NCI-H526 treated with DMSO at 0.1 percent for 48 hours (cell line): ENCODE data around the gene ITGAL.
"Not testable (repeated sequence)": the region's sequence is repeated elsewhere in the genome, so short reads cannot be mapped to it uniquely, and the experiment has no call there.

Source experiments
- DNase-seq: peaks from one replicate; lab custom pipeline; 2025; lab: John Stamatoyannopoulos, UW

Gene ITGAL

DNA sequence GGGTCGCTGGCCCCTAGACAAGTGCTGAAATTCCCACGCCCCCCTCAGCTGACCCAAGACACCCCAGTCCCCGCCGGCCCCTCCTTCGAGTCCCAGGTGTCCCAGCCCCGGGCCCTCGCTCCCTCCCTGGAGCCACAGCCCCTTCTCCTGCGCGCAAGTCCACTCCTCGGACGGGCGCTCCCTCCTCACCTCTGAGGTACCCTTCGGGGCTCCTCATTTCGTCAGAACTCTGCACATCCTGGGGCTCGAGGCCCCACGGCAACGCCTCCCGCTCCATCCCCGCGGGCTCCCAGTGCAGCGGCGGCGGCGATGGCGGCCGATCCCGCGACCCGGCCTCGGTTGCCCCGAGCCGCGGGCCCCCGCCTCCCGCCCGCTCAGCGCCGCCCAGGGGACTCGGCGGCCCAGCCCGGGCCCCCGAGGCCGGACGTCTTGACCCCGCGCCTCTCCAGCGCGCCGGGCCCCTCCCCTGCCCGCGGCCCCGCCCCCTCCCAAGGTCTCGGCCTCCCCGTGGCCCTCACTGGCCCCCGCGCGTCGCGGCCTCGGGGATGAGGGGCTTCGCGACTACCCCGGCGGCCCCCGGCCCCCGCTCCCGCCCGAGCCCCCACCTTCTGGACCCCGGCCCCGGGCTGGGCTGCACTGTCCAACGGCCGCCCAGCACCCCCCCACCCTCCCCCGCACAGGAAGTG lies 53.7 kb downstream of the ITGAL start, which contains the start of gene ZNF768:
Gene ZNF768, minus strand, starts transcription at position 430 of the 686 bp plus-strand sequence. Its CDS starts 153 bp downstream, at position 277.
- DNase-seq: no peak

DNA sequence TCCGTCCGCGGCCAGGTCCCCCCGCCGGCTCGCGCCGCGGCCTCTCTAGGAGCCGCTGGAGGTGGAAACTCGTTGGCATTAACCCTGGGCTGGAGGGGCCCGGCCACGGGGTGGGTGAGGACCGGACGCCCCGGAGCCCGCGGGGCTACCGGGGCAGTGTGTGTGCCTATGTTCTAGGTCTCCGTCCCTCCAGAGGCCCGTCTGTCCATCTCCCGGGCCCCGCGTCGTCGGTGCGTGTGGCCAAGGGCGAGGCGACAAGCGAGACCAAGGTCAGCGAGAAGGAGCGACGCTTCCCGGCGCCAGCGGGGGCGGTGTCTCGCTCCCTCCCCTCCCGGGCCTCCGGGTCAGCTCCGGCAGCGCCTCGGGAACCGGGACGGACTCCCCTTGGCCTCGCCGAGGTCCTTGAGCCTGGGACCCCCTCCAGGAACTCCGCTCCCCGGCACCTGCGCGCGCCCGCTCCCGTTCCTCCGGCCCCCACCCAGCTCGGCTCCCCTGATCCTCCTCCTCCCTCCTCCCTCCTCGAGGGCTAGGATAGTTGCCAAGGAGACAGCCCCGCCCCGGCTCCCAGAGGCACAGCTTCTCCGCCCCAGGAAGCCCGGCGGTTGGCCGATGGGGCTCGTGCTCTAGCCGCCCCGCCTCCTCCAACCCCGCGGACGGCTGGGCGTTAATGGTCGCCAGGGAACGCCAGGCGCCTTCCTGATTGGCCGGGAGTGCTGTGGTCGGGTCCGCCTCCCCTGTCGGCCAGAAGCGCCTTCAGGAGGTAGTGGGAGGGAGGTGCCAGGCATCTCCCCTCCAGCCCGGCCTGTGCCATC lies 54.5 kb downstream of the ITGAL start:
- DNase-seq: peak; percentile 94

DNA sequence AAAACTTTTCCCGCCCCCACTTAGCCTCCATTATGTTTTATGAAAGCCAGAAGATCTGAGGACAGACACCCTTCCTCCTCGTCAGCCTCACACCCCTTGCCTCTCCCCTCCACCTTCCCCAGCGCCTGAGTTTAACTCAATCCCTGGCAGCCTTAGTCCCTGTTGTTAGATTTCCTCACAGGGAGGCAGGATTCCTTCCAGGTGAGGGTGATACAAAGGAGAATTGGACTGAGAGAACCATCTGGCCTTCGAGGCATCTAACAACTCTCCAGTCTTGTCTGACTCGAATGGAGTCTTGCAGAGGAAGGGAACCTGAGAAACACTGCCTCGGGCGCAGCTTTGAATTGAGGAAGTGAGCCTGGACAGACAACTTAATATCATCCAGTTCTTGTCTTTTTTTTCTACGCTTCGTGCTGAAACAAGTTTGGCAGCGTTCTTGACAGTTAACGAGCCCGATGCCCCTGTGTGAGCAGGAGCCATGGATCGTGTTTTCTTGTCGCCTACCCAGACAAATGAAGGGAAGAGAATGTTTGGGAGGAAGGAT lies 55.2 kb downstream of the ITGAL start:
- peak; percentile 50 for DNase-seq

DNA sequence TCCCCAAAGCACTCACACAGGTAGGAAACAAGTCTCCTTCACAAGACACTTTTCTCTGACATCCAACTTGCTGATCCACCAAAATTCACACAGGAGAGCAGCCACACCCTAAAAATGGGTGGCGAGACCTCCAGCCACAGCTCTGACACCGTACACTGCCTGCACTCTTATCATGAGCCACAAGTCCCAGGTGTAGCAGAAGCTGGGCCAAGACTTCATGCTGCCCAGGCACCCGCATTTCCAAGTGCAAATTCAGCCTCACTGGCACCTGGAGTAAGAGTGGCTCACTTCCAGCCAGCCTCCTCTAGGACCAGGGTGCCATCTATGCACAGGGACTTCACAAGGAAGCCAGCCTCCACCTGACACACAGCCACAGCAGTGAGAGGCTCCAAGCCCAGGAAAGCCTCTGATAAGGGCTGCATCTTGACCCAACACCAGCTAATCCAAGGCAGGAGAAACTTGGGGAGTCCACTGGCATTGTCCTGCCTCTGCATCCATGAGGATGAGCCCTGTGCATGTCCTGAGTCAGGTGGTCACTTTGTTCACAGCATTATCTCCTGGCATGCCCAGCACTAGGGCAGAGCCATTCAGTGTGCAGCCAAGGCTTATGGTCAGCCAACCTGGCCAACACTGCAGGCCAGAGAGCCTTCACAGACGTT lies 56.4 kb downstream of the ITGAL start:
- DNase-seq: no peak

DNA sequence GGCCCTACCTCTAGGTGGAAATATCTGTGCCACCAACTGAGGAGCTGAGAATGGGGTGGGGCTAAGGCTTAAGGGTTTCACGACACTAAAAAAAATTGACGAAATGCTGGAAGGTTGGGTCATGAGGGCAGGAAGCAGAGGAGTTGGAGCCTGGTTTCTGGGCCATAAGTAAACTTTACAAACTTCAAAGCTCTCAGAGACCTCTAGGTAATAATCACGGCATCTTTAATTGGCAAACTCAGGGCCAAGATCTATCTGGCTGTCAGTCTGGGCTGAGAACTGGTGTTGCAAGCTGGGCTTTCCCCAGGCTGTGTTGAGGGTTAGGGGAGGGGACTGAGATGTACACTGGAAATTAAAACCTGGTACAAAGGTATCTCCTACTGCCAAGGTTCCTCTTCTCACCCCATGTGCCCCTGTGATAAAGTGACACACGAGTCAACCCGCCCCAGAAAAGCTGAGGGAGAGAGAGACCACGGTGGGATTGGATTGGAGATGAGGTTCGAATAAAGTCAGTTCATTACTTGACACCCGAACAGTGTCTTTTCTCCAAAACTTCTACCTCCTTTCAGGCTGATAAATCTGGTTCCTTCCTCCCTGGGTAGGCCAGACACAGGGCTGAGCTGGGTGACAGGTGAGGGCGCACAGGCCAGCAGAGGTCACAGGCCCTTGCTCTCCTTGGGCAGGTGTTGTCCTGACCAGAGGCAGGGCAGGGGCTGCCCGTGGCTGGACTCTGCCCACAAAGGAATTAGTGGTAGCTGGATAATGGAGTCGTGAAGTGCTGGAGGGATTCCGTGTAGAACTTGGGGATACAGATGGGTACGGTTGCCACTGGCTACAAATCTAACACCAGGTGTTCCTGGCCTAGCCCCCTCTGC lies 57.9 kb downstream of the ITGAL start:
- DNase-seq: no peak

DNA sequence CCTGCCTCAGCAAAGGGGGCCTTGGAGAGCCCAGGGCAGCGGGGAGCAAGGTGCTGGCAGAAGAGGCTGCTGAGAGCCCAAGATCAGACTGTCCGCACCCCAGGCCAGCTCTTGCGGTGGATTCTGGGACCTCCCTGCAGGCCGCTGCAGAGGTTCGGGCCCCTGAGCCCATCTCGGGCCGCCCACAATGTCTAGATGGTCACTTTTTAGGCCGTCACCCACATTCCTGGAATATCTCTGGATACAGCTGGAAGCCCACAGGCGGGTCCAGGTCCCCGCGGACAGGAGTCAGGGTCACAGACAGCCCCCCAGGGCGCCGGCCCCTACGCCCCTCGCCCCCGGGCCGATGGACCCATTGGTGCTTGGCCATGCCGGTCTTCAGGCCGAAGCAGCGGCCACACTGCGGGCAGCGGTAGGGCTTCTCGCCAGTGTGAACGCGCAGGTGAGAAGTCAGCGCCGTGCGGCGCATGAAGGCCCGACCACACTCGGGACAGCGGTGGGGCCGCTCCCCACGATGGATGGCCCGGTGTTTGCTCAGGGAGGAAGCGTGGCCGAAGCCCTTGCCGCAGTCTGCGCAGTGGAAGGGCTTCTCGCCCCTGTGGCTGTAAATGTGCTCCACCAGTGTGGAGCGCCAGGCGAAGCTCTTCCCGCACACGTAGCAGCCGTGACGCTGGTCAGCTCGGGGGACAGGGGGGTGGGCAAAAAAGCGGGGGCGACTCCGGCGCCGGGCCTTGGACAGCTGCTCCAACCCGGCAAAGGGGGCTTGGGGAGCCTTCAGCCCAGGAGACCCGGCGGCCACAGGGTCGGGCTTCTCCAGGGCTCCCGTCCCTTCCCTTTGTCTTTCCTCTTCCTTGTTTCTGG lies 60.0 kb downstream of the ITGAL start:
- DNase-seq: no peak

DNA sequence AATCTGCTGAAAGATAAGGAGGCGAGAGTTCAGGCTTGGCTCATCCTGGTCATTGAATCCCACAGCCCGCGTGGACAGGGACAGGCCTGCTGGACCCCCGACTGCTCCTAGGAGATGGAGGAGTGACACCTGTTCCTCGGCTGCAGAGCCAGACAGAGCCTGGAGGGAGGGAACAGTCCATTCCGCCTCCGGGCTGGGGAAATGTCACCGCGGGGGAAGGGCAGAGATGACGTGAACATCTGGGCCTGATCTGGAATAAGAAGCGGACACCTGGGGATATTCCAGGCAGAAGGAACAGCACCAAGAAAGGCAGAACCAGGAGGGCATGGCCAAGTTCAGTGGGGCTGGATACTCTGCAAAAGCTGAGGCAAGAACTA lies 60.6 kb downstream of the ITGAL start:
- DNase-seq: no peak

DNA sequence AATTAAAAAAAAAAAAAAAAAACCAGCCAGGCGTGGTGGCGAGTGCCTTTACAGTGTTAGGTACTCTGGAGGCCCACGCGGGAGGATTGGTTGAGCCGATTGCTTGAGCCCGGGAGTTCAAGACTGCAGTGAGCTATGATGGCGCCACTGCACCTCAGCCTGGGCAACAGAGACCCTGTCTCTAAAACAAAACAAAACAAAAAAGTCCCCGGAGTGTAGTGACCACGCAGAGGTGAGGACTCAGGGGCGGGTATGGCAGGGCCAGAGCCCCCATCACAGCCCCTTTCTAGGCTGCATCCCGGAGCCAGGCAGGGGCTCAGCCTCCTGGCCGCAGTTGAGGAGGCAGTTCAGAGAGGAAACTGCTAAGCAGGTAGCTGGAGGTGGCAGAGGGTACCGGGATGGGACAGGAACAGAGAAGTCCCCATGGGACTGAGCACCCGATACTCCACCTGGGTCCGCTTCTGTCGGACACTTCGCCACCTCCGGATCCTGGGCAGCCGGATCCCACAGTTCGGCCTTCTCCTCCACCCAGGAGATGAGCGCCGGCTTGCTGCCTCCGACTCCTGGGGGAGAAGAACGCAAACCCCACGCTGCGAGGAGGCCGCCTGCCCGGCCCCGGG lies 61.3 kb downstream of the ITGAL start:
- no peak for DNase-seq

DNA sequence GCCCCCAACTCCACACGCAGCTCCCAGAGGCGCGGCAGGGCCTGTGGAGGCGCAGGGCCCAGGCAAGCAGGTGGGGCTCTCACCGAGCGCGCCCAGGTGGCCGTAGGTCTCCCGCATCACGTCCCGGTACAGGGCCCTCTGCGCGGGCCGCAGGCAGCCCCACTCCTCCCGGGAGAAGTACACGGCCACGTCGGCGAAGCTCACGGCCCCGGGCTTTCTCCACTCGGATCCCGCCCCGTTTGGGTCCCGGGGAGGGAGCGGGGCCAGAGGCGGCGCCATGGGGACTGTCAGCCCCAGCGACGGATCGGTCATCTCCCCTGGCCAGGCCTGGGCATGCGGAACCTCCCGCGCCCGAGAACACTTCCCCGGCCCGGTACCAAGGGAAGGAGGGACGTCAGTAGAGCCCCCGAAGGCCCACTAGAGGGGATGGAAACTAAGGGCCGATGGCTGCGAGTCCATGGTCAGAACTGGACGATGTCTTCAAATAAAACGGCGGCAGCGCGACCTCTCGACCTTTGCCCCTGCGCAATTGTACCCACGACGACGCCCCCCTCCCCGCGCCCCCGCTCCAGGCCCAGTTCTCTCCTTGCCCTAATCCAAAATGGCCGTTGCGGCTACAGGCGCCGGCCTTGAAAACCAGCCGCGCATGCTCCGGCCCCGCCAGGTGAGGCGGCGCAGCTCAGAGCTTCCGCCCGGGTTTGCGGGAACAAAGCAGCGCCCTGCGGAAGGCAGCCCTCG lies 62.0 kb downstream of the ITGAL start, which contains the start of gene ZNF747:
Gene ZNF747, minus strand, starts transcription at position 491 of the 738 bp plus-strand sequence. Its CDS starts 179 bp downstream, at position 312.
- DNase-seq: peak; percentile 73

DNA sequence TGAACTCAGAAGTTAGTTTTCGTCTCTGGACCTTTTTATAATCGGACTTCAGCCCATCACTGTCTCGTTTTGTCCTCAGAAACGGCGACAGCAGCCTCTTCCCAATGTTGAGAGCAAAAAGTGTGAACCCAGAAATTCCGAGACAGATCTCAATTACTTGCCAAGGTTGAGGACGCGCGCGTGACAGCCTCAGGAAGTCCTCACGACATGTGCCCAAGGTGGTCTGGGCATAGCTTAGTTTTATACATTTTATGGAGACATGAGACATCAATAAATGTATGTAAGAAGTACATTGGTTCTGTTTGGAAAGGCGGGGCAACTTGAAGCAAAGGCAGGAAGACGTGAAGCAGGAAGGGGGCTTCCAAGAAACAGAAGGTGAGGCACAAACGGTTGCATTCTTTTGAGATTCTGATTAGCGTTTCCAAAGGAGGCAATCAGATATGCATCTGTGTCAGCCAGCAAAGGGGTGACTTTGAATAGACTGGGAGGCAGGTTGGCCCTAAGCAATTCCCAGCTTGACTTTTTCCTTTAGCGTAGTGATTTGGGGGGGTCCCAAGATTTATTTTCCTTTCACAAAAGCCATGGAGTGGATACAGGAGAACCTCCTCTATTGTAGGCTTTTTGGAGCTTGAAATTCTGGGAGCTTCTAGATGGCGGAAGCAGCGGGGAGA lies 62.7 kb downstream of the ITGAL start:
- DNase-seq: no peak

DNA sequence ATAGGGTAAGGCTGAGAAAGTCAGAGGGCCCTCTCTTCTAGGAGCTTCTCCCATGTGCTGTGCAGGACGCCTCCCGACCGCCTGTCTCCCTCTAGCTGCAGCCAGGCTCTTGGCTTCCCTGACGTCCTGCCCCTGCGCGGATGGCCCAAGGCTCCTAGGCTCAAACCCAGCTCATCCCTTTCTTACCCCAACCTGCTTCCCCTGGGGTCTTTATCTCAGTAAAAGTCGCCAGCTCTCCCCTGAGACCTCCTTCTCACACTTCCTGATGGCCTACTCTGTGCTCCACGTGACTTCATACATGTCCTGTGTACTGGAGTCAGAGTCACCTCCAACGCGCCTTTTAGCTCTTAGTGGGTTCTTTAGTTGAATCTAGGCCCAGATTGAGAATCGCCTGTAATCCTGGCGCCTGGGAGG lies 63.2 kb downstream of the ITGAL start:
- no peak for DNase-seq

DNA sequence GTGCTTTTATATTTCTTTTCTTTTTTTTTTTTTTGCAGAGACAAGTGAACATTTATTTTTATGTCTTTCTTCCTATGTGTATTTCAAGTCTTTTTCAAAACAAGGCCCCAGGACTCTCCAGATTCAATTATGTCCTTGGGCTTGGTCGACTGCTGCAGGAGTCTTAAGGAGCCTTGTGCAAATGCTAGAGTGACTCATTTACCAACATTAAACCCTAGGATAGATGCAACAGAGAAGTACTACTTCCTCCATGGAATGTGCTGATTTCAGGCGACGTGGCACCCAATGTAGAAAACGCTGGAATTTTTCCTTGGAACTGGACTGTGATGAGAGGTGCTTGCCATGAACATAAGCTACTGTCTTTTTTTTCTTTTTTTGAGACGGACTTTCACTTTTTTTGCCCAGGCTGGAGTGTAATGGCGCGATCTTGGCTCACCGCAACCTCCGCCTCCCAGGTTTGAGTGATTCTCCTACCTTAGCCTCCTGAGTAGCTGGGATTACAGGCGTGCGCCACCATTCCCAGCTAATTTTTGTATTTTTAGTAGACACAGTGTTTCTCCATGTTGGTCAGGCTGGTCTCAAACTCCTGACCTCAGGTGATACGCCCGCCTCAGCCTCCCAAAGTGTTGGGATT lies 64.0 kb downstream of the ITGAL start:
- not testable (repeated sequence) for DNase-seq

DNA sequence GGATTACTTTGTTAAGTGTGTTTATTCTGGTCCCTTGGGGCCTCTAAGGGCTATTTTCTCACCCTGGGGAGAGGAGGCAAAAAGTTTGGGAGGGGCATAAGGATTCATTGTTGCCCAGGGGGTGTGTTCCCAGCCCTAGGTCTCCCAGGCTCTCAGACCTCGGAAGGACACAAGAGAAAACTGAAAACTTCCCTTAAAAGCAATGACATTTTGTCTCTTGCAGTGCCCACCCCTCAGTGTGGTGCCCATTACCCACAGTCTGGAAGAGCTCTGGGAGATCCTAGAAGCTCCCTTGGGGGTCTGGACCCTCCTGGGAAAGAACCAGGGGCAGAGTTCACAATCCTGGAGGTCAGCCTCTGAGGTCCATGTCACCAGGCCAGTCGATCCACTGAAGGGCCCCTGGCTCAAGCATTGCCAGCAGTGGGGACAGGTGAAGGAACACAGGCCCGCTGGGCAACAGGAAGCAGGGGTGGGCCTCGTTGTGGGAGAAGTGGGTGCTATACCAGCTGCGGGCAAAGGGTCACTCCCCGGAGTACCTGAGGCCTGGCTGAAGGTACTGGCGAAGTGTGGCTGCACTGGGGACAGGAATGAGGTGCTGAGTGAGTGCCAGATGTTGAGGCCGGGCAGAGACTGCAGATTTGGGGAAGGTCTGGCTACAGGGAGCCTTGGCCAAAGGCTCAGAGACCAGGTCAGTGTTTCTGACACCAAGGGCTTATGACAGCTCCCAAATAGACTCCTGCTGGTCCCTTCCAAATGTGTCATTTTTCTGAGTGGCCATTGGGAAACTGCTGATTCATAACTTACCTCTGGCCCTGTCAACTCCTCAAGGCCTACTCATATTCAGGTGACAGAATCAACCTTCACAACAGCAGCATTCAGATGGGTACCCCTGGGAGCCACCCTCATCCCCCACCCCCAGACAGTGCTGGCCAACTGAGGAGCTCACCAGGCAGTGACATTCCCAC lies 66.7 kb downstream of the ITGAL start:
- no peak for DNase-seq

DNA sequence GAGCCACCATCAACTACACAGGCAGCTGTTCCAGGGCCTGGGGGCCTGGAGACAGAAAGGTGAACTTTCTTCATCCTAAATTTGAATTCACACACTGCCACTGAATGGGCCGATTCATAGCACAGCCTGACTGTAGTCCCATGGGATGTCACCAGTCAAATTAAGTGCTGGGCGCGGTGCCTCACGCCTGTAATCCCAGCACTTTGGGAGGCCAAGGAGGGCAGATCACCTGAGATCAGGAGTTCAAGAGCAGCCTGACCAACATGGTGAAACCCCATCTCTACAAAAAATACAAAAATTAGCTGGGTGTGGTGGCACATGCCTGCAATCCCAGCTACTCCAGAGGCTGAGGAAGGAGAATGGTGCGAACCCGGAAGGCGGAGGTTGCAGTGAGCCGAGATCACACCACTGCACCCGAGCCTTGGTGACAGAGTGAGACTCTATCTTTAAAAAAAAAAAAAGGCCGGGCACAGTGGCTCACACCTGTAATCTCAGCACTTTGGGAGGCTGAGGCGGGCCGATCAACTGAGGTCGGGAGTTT lies 67.5 kb downstream of the ITGAL start:
- peak; percentile 82 for DNase-seq

DNA sequence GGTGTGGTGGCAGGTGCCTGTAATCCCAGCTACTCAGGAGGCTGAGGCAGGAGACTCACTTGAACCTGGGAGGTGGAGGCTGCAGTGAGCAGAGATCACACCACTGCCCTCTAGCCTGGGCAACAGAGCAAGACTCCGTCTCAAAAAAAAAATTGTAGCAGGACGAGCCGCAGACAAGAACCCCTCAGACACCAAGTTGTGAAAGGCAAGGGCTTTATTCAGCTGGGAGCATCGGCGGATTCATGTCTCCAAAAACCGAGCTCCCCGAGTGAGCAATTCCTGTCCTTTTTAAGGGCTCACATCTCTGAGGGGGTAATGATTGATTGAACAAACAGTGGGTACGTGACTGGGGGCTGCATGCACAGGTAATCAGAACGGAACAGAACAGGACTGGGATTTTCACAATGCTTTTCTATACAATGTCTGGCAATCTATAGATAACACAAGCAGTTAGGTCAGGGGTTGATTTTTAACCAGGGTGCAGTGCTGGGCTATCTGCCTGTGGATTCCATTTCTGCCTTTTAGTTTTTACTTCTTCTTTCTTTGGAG lies 68.4 kb downstream of the ITGAL start:
- not testable (repeated sequence) for DNase-seq
